Activated CD4-positive, alpha-beta T cell treated with anti-CD3 and anti-CD28 coated beads, Interleukin-2, amount 10 ng/mL, durations not matched to agents 7 days and 5 days (primary cell): ENCODE results near the gene LASP1. TPM values are rescaled to one million over a fixed set of nuclear protein-coding genes. Genes with fewer than 3 reads are reported as not detected.
"Not testable (repeated sequence)": the region's sequence is repeated elsewhere in the genome, so short reads cannot be mapped to it uniquely, and the experiment has no call there.

Experiments used
- CTCF ChIA-PET: fragments of 350-600 bp; sonication (Branson Sonifier 250); formaldehyde crosslinking; loops from one replicate; lab custom pipeline; 2021; ENCODE audit warnings: antibody characterized with exemption; lab: Charles Lee
- POLR2A ChIA-PET: fragments of 350-600 bp; sonication (Branson Sonifier 250); formaldehyde crosslinking; loops from one replicate; lab custom pipeline; 2021; ENCODE audit warnings: antibody characterized with exemption; lab: Charles Lee
- DNase-seq: peaks from one replicate; pipeline ENCODE4 v3.0.0-alpha.2; 2020
- H3K27ac Mint-ChIP-seq: one replicate; pipeline ENCODE4 v1.8.0; 2021; ENCODE audit warnings: mild to moderate bottlenecking, moderate library complexity, mixed read lengths
- H3K27me3 Mint-ChIP-seq: one replicate; pipeline ENCODE4 v1.8.0; 2021; ENCODE audit warnings: mixed read lengths
- H3K36me3 Mint-ChIP-seq: one replicate; pipeline ENCODE4 v1.8.0; 2021; ENCODE audit warnings: low read depth, mixed read lengths
- H3K4me1 Mint-ChIP-seq: one replicate; pipeline ENCODE4 v1.8.0; 2021; ENCODE audit warnings: mixed read lengths
- H3K4me3 Mint-ChIP-seq: one replicate; pipeline ENCODE4 v1.8.0; 2021; ENCODE audit warnings: mild to moderate bottlenecking, moderate library complexity, mixed read lengths
- H3K9me3 Mint-ChIP-seq: one replicate; pipeline ENCODE4 v1.8.0; 2021; ENCODE audit warnings: mixed read lengths
- total RNA-seq, 2 experiments: library from RNA; stranded (reverse); gene quantifications; one replicate each; pipeline ENCODE4 v1.2.3, GENCODE V29; 2021

The LASP1 gene
- total RNA-seq, 2 experiments from 2014 or later: 189 to 200 TPM

GRCh38 chr17:38939987-38940386 is 70.1 kb downstream of the LASP1 start:
- Mint-ChIP-seq H3K36me3 (no peaks in the 10 kb centered on the region), H3K9me3 (no peaks in the 10 kb centered on the region), H3K27me3 (peaks cover 16% of the 10 kb centered on the region), H3K4me1 (peaks cover 17% of the 10 kb centered on the region), H3K27ac (no peak overlapping the region), H3K4me3 (no peak overlapping the region)
- CTCF ChIA-PET: no interaction called here
- no peak for DNase-seq
- POLR2A ChIA-PET: no interaction called here

DNA sequence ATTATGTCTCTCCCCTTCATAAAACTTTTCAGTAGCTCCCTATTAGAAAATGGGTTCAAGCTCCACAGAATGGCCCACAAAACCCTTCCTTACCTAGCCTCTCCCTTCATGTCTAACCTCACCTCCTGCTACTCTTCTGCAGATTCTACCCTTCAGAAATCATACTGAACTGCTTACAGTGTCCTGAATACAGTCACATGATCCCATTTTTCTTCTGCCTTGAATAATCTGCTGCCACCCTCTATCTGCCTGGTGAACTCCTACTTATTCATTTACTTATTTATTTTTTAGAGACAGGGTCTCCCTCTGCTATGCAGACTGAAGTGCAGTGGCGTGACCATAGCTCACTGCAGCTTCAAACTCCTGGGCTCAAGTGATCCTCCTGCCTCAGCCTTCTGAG is 70.5 kb downstream of the LASP1 start:
- no peaks in the 10 kb centered on the region for H3K9me3 Mint-ChIP-seq
- peaks cover 20% of the 10 kb centered on the region for H3K4me1 Mint-ChIP-seq
- H3K4me3 Mint-ChIP-seq: no peak overlapping the region
- H3K27ac Mint-ChIP-seq: no peak overlapping the region
- no peak for DNase-seq
- CTCF ChIA-PET: no interaction called here
- peaks cover 13% of the 10 kb centered on the region for H3K27me3 Mint-ChIP-seq
- H3K36me3 Mint-ChIP-seq: no peaks in the 10 kb centered on the region
- POLR2A ChIA-PET: no interaction called here

DNA sequence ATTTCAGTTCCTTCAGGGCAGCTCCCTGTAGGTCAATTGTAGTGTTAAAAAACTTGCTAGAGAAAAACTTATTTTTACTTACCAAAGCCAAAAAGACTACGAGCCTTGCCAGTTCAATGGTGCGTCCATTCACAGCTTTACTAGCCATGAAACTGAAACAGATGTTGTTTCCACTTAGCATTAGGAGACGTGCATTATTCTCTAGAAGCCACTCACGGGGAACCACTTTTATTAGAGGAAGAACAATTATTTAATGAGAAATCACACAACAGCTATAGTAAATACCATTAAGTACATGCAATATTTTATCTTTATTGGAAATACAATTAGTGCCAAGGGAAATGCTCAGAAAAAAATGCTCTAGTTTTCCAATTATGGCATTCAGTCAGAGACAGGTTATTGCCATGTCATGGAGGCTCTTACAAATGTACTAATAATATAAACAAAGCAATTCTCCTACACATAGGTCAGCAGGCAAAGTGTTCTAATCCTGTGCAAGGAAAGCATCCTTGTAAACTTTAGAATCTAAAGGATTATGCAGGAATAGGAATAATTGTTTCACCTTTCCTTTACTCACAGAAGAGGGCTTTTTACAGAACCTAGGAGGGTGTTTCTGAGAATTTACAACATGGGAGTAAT is 73.0 kb downstream of the LASP1 start:
- peaks cover 3% of the 10 kb centered on the region for H3K27me3 Mint-ChIP-seq
- H3K27ac Mint-ChIP-seq: no peak overlapping the region
- ChIA-PET CTCF (no interaction called here), POLR2A (no interaction called here)
- H3K9me3 Mint-ChIP-seq: no peaks in the 10 kb centered on the region
- H3K36me3 Mint-ChIP-seq: no peaks in the 10 kb centered on the region
- no peak for DNase-seq
- peaks cover 20% of the 10 kb centered on the region for H3K4me1 Mint-ChIP-seq
- H3K4me3 Mint-ChIP-seq: no peak overlapping the region

- DNase-seq: no peak
- Mint-ChIP-seq H3K27me3 (no peaks in the 10 kb centered on the region), H3K4me3 (no peak overlapping the region), H3K36me3 (no peaks in the 10 kb centered on the region), H3K27ac (peak overlapping the region; percentile 42), H3K9me3 (no peaks in the 10 kb centered on the region), H3K4me1 (peaks cover 20% of the 10 kb centered on the region)
- POLR2A ChIA-PET: interaction anchor here (0.6 kb wide), 1 partner anchor 17 kb away, joined by 3 read pairs; no protein-coding TSS in a partner anchor
- CTCF ChIA-PET: interaction anchor here (0.8 kb wide), 1 partner anchor 15 kb away, joined by 3 read pairs; no protein-coding TSS in a partner anchor
These were observed 73.7 kb downstream of the LASP1 start for GRCh38 chr17:38943607-38944006.

GRCh38 chr17:38947189-38947588 is 77.3 kb downstream of the LASP1 start:
- H3K27ac Mint-ChIP-seq: no peak overlapping the region
- no peaks in the 10 kb centered on the region for H3K36me3 Mint-ChIP-seq
- peak; percentile 41 for DNase-seq
- H3K4me3 Mint-ChIP-seq: no peak overlapping the region
- POLR2A ChIA-PET: interaction anchor here (0.6 kb wide), 1 partner anchor 92 kb away, joined by 3 read pairs; no protein-coding TSS in a partner anchor
- no peaks in the 10 kb centered on the region for H3K27me3 Mint-ChIP-seq
- H3K9me3 Mint-ChIP-seq: no peaks in the 10 kb centered on the region
- CTCF ChIA-PET: interaction anchor here (0.5 to 1.0 kb wide), 2 partner anchors 13 to 145 kb away, joined by 3 to 5 read pairs; no protein-coding TSS in a partner anchor
- peaks cover 20% of the 10 kb centered on the region for H3K4me1 Mint-ChIP-seq

- CTCF ChIA-PET, H3K9me3 Mint-ChIP-seq, H3K4me1 Mint-ChIP-seq, H3K27ac Mint-ChIP-seq, POLR2A ChIA-PET, DNase-seq, H3K27me3 Mint-ChIP-seq, H3K4me3 Mint-ChIP-seq, H3K36me3 Mint-ChIP-seq: not testable (repeated sequence)
These were observed 83.9 kb downstream of the LASP1 start for GRCh38 chr17:38953800-38954199.

GRCh38 chr17:38958326-38958725 is 88.5 kb downstream of the LASP1 start:
- DNase-seq: no peak
- Mint-ChIP-seq H3K4me1 (peaks cover 26% of the 10 kb centered on the region), H3K9me3 (no peaks in the 10 kb centered on the region), H3K27me3 (no peaks in the 10 kb centered on the region), H3K4me3 (no peak overlapping the region), H3K27ac (no peak overlapping the region), H3K36me3 (no peaks in the 10 kb centered on the region)
- ChIA-PET CTCF (interaction anchor here (0.6 to 1.1 kb wide), 5 partner anchors 16 to 215 kb away, joined by 3 to 5 read pairs (median 4); no protein-coding TSS in a partner anchor), POLR2A (no interaction called here)

DNA sequence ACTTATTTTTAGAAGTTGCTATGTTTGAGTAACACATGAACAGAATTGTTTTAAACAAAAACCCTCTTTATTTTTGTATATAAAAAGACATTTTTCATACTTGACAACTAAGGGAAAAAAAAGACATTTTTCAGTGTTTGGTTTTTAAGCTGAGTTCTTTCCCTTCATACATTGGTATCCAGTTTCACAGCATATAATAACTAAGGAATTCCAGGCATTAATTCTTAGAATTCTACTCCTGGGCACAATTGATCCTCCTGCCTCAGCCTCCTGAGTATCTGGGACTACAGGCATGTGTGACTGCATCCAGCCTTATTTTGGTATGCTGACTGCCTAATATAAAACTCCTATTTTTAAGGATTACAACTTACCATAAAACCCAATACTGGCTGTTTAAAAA is 88.9 kb downstream of the LASP1 start:
- no peak overlapping the region for H3K4me3 Mint-ChIP-seq
- no peak overlapping the region for H3K27ac Mint-ChIP-seq
- DNase-seq: no peak
- H3K4me1 Mint-ChIP-seq: peaks cover 26% of the 10 kb centered on the region
- no peaks in the 10 kb centered on the region for H3K9me3 Mint-ChIP-seq
- no peaks in the 10 kb centered on the region for H3K36me3 Mint-ChIP-seq
- H3K27me3 Mint-ChIP-seq: no peaks in the 10 kb centered on the region
- POLR2A ChIA-PET: no interaction called here
- CTCF ChIA-PET: interaction anchor here (0.6 to 1.1 kb wide), 5 partner anchors 15 to 215 kb away, joined by 3 to 5 read pairs (median 4); no protein-coding TSS in a partner anchor

GRCh38 chr17:38959508-38959907 is 89.7 kb downstream of the LASP1 start:
- H3K4me3 Mint-ChIP-seq: no peak overlapping the region
- H3K36me3 Mint-ChIP-seq: no peaks in the 10 kb centered on the region
- POLR2A ChIA-PET: no interaction called here
- no peak overlapping the region for H3K27ac Mint-ChIP-seq
- H3K4me1 Mint-ChIP-seq: peaks cover 26% of the 10 kb centered on the region
- no peak for DNase-seq
- no peaks in the 10 kb centered on the region for H3K27me3 Mint-ChIP-seq
- CTCF ChIA-PET: no interaction called here
- H3K9me3 Mint-ChIP-seq: no peaks in the 10 kb centered on the region

- H3K36me3 Mint-ChIP-seq: no peaks in the 10 kb centered on the region
- H3K9me3 Mint-ChIP-seq: no peaks in the 10 kb centered on the region
- H3K4me3 Mint-ChIP-seq: no peak overlapping the region
- DNase-seq: no peak
- H3K27ac Mint-ChIP-seq: peak overlapping the region; percentile 79
- H3K4me1 Mint-ChIP-seq: peaks cover 26% of the 10 kb centered on the region
- POLR2A ChIA-PET: interaction anchor here (0.7 kb wide), 1 partner anchor 99 kb away, joined by 3 read pairs; no protein-coding TSS in a partner anchor
- CTCF ChIA-PET: interaction anchor here (0.6 to 0.8 kb wide), 2 partner anchors 13 to 58 kb away, joined by 5 read pairs; no protein-coding TSS in a partner anchor
- no peaks in the 10 kb centered on the region for H3K27me3 Mint-ChIP-seq
These were observed 90.5 kb downstream of the LASP1 start for GRCh38 chr17:38960402-38960801.

- H3K36me3 Mint-ChIP-seq: no peaks in the 10 kb centered on the region
- DNase-seq: no peak
- H3K9me3 Mint-ChIP-seq: no peaks in the 10 kb centered on the region
- ChIA-PET POLR2A (no interaction called here), CTCF (no interaction called here)
- no peaks in the 10 kb centered on the region for H3K27me3 Mint-ChIP-seq
- H3K27ac Mint-ChIP-seq: no peak overlapping the region
- no peak overlapping the region for H3K4me3 Mint-ChIP-seq
- peaks cover 26% of the 10 kb centered on the region for H3K4me1 Mint-ChIP-seq
These were observed 91.6 kb downstream of the LASP1 start for GRCh38 chr17:38961413-38961812.

- CTCF ChIA-PET: interaction anchor here (1.0 to 1.8 kb wide), 3 partner anchors 184 to 198 kb away, joined by 3 to 5 read pairs (median 3); partner anchors contain the start of gene PLXDC1
- peaks cover 3% of the 10 kb centered on the region for H3K27me3 Mint-ChIP-seq
- peak within 1 kb of the TSS; percentile 73 for H3K4me3 Mint-ChIP-seq
- peak; percentile 85 for DNase-seq
- no peaks in the 10 kb centered on the region for H3K9me3 Mint-ChIP-seq
- peaks cover 16% of the 10 kb centered on the region for H3K4me1 Mint-ChIP-seq
- POLR2A ChIA-PET: no interaction called here
- H3K27ac Mint-ChIP-seq: peak within 1 kb of the TSS; percentile 82
- no peaks in the 10 kb centered on the region for H3K36me3 Mint-ChIP-seq
These were observed 97.5 kb downstream of the LASP1 start, which contains the start of gene FBXO47 for GRCh38 chr17:38967290-38967738. Gene FBXO47, minus strand, starts transcription at chr17:38967403. Its CDS starts 4,378 bp downstream, at chr17:38963025.

- H3K9me3 Mint-ChIP-seq: no peaks in the 10 kb centered on the region
- ChIA-PET CTCF (interaction anchor here (0.7 kb wide), 1 partner anchor 34 kb away, joined by 4 read pairs; no protein-coding TSS in a partner anchor), POLR2A (no interaction called here)
- no peak overlapping the region for H3K27ac Mint-ChIP-seq
- DNase-seq: no peak
- peaks cover 5% of the 10 kb centered on the region for H3K27me3 Mint-ChIP-seq
- H3K36me3 Mint-ChIP-seq: no peaks in the 10 kb centered on the region
- peaks cover 16% of the 10 kb centered on the region for H3K4me1 Mint-ChIP-seq
- no peak overlapping the region for H3K4me3 Mint-ChIP-seq
These were observed 99.4 kb downstream of the LASP1 start for GRCh38 chr17:38969281-38969680.
